GM23338 (cell line): ENCODE measurements around the gene WBP2. TPM values are rescaled to one million over a fixed set of nuclear protein-coding genes. Genes with fewer than 3 reads are reported as not detected.

Experiments used
- ATAC-seq: fragments of 200-7000 bp; cut with Tn5 transposase; 3 replicates; pipeline ENCODE4 v1.9.1; 2020
- DNase-seq: peaks from one replicate; pipeline ENCODE4 v3.0.0-alpha.2; 2015; ENCODE audit warnings: low spot score
- H2AFZ ChIP-seq: fragments of 200-600 bp; sonication (generic); 2 replicates; pipeline ENCODE4 v1.8.0; 2016; ENCODE audit warnings: antibody characterized with exemption, mild to moderate bottlenecking, moderate library complexity
- H3F3A ChIP-seq: fragments of 200-600 bp; sonication (generic); replicated peaks from 2 replicates; pipeline ENCODE4 v1.8.0; 2017; ENCODE audit warnings: antibody characterized with exemption, mixed run types, low read depth
- H3K27ac ChIP-seq: fragments of 200-600 bp; sonication (generic); 2 replicates; pipeline ENCODE4 v1.6.1; 2016; ENCODE audit warnings: low read depth
- H3K27me3 ChIP-seq: fragments of 200-600 bp; sonication (generic); 2 replicates; pipeline ENCODE4 v1.8.0; 2016; ENCODE audit warnings: mild to moderate bottlenecking, mixed run types, moderate library complexity; ENCODE audit not compliant: insufficient read depth
- H3K36me3 ChIP-seq: fragments of 200-600 bp; sonication (generic); 2 replicates; pipeline ENCODE4 v1.8.0; 2016; ENCODE audit warnings: mild to moderate bottlenecking; ENCODE audit not compliant: insufficient read depth
- H3K4me1 ChIP-seq: fragments of 200-600 bp; sonication (generic); 2 replicates; pipeline ENCODE4 v1.8.0; 2016; ENCODE audit warnings: mild to moderate bottlenecking, moderate library complexity; ENCODE audit not compliant: insufficient read depth
- H3K4me2 ChIP-seq: fragments of 200-600 bp; sonication (generic); 2 replicates; pipeline ENCODE4 v1.7.1; 2017; ENCODE audit warnings: mixed run types
- H3K4me3 ChIP-seq: fragments of 200-600 bp; sonication (generic); 2 replicates; pipeline ENCODE4 v1.6.1; 2016; ENCODE audit warnings: mixed run types
- H3K79me2 ChIP-seq: fragments of 200-600 bp; sonication (generic); replicated peaks from 2 replicates; pipeline ENCODE4 v1.8.0; 2017; ENCODE audit warnings: mild to moderate bottlenecking; ENCODE audit not compliant: insufficient read depth
- H3K9me2 ChIP-seq: fragments of 200-600 bp; sonication (generic); 2 replicates; pipeline ENCODE4 v1.8.0; 2017; ENCODE audit not compliant: insufficient read depth
- H4K20me1 ChIP-seq: fragments of 200-600 bp; sonication (generic); replicated peaks from 2 replicates; pipeline ENCODE4 v1.8.0; 2017; ENCODE audit warnings: mild to moderate bottlenecking; ENCODE audit not compliant: insufficient read depth
- H3K27ac Mint-ChIP-seq: 2 replicates; pipeline ENCODE4 v1.8.0; 2020; ENCODE audit warnings: inconsistent platforms, mild to moderate bottlenecking, moderate library complexity, mixed read lengths
- H3K27me3 Mint-ChIP-seq: 3 replicates; pipeline ENCODE4 v1.8.0; 2022; ENCODE audit warnings: low read depth, mild to moderate bottlenecking, moderate library complexity, mixed read lengths, inconsistent platforms; ENCODE audit not compliant: insufficient read depth, poor library complexity
- H3K36me3 Mint-ChIP-seq: 3 replicates; pipeline ENCODE4 v1.8.0; 2021; ENCODE audit warnings: low read depth, mild to moderate bottlenecking, inconsistent platforms, moderate library complexity, mixed read lengths
- H3K4me1 Mint-ChIP-seq: 3 replicates; pipeline ENCODE4 v1.8.0; 2020; ENCODE audit warnings: mild to moderate bottlenecking, inconsistent platforms, mixed read lengths
- H3K4me3 Mint-ChIP-seq: 3 replicates; pipeline ENCODE4 v1.8.0; 2021; ENCODE audit warnings: moderate library complexity, mild to moderate bottlenecking, inconsistent platforms, mixed read lengths
- H3K9me3 Mint-ChIP-seq: 3 replicates; pipeline ENCODE4 v1.8.0; 2020; ENCODE audit warnings: moderate library complexity, mild to moderate bottlenecking, inconsistent platforms, mixed read lengths
- CREB1 ChIP-seq: fragments of 250-450 bp; sonication (Bioruptor Pico); IDR thresholded peaks from 2 replicates; pipeline ENCODE4 v1.5.0; 2020; ENCODE audit warnings: low read depth, mild to moderate bottlenecking, moderate library complexity
- EZH2 ChIP-seq: fragments of 200-600 bp; sonication (generic); IDR thresholded peaks from one replicate; pipeline ENCODE4 v1.8.0; 2017; ENCODE audit warnings: antibody characterized with exemption, mild to moderate bottlenecking, low read depth; ENCODE audit not compliant: unreplicated experiment
- EZH2phosphoT487 ChIP-seq: fragments of 200-600 bp; sonication (generic); IDR thresholded peaks from one replicate; pipeline ENCODE4 v1.8.1; 2018; ENCODE audit warnings: antibody characterized with exemption; ENCODE audit not compliant: unreplicated experiment
- JUNB ChIP-seq: IDR thresholded peaks from one replicate; pipeline ENCODE4 v1.6.1; 2016; ENCODE audit warnings: antibody characterized with exemption; ENCODE audit not compliant: unreplicated experiment
- NANOG ChIP-seq: IDR thresholded peaks from 2 replicates; pipeline ENCODE4 v1.6.1; 2016; ENCODE audit warnings: antibody characterized with exemption, borderline replicate concordance
- POLR2AphosphoS5 ChIP-seq: IDR thresholded peaks from 2 replicates; pipeline ENCODE4 v1.6.1; 2016; ENCODE audit warnings: antibody characterized with exemption, low read depth
- STAT1 ChIP-seq: IDR thresholded peaks from one replicate; pipeline ENCODE4 v1.6.1; 2016; ENCODE audit warnings: antibody characterized with exemption; ENCODE audit not compliant: unreplicated experiment
- ZNF114 ChIP-seq: fragments of 250-450 bp; sonication (Bioruptor Pico); IDR thresholded peaks from 2 replicates; pipeline ENCODE4 v1.5.0; 2020; ENCODE audit warnings: mild to moderate bottlenecking, moderate library complexity
- ZNF331 ChIP-seq: fragments of 250-450 bp; sonication (Bioruptor Pico); IDR thresholded peaks from 2 replicates; pipeline ENCODE4 v1.5.0; 2020; ENCODE audit warnings: low read depth, mild to moderate bottlenecking, moderate library complexity
- polyA plus RNA-seq: library from polyadenylated mRNA; unstranded; fragments of >200 nt; fragmentation: Nextera tagmentation; extraction: Ambion mirVana; gene quantifications from 2 replicates; pipeline ENCODE4 v1.2.1, GENCODE V29; 2016
- total RNA-seq: library from RNA; depleted of rRNA; stranded (reverse); fragments of >200 nt; shearing (Covaris generic); gene quantifications from 2 replicates; pipeline ENCODE4 v1.2.3, GENCODE V29; 2014
- TF ChIP-seq, protein P1 (sequence below): fragments of 250-450 bp; sonication (Bioruptor Pico); IDR thresholded peaks from 2 replicates; pipeline ENCODE4 v1.5.0; 2020; ENCODE audit warnings: mild to moderate bottlenecking, moderate library complexity
- TF ChIP-seq, protein P2 (sequence below), 2 experiments: fragments of 200-600 bp in 1 of 2; sonication (generic) in 1 of 2; conservative IDR thresholded peaks; 2 replicates each; pipeline versions ENCODE4 v1.5.1 to v1.6.1; 2016 to 2017; ENCODE audit warnings: antibody characterized with exemption in 2 of 2, low read depth in 2 of 2, mild to moderate bottlenecking in 2 of 2, moderate library complexity in 1 of 2

Gene WBP2
- total and polyA plus RNA-seq, 2 experiments from 2014 or later: 36.2 to 63.5 TPM

DNA sequence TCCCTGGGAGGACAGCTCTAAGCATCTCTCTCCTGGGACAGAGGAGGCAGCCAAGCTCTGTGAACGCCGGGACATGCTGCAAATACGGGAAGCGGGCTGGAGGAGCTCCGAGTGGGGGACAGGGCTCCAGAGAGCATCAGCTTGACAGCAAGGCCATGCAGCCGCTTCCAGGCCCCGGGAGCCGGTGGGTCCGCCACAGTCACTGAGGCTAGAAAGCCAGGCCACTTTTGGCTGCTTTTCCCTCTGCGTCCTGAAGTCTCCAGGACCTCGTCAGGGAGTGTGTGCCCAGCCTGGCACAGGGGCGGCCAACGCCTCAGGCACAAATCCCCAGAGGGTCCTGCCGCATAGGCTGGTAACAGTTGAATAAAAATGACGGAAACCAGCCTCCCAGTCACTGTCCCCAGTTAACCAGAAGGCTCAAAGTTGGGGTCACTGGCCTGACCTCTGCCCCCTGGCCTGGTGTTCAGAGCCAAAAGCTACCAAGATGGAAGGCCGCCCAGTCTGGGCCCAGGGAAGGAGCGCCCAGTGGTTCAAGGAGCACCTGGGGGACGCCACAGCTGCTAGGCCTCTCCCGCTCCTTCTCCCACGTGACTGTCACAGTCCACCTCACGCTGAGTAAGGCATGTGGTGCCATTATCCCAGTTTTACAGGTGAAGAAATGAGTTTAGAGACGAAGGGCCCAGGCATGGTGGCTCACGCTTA, 44.8 kb upstream of the WBP2 start:
- TF ChIP-seq POLR2AphosphoS5 (no peak), ZNF331 (CRISPR knock-in tag) (no peak)
- peaks cover 18% of the 10 kb centered on the region for H3K4me1 ChIP-seq
- no peak overlapping the region for H3K4me3 Mint-ChIP-seq
- no peak overlapping the region for H3K4me2 ChIP-seq
- no peak overlapping the region for H2AFZ ChIP-seq
- no peak overlapping the region for H3K27ac Mint-ChIP-seq
- H3K79me2 ChIP-seq: peaks cover 27% of the 10 kb centered on the region
- DNase-seq (no peak), ATAC-seq (no peak)
- H3K4me1 Mint-ChIP-seq: peaks cover 16% of the 10 kb centered on the region
- H3F3A ChIP-seq: peaks cover 44% of the 10 kb centered on the region
- H3K27ac ChIP-seq: no peak overlapping the region
- no peaks in the 10 kb centered on the region for H3K27me3 ChIP-seq
- H3K27me3 Mint-ChIP-seq: peaks cover 10% of the 10 kb centered on the region
- peaks cover 13% of the 10 kb centered on the region for H3K36me3 ChIP-seq
- H4K20me1 ChIP-seq: peaks cover 6% of the 10 kb centered on the region; the same call in 1 of the 2 replicates
- no peak overlapping the region for H3K4me3 ChIP-seq
- H3K9me3 Mint-ChIP-seq: no peaks in the 10 kb centered on the region
- H3K36me3 Mint-ChIP-seq: peaks cover 44% of the 10 kb centered on the region
- no peaks in the 10 kb centered on the region for H3K9me2 ChIP-seq

DNA sequence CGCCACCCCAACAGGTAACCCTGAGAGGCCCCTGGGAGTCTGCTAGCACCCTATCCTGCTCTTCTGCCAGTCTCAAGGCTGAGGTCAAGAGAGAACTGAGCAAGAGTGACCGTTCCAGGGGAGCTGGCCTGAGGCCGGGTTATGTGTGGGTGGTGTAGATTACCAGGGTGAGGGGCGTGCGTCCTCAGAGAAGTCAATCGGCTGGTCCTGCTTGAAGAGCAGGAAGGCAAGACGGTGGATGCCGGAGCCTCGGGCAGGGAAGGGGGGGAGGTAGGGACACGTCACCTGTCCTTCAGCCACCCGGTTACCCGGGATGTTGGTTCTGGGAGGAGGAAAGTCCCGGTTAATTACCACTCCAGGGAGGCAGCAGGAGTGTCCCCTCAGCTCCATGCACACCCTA, 44.2 kb upstream of the WBP2 start:
- Histone ChIP-seq H3K27ac (peak overlapping the region; percentile 39; the same call in 1 of the 2 replicates), H4K20me1 (peaks cover 6% of the 10 kb centered on the region; the same call in 1 of the 2 replicates), H3K27me3 (no peaks in the 10 kb centered on the region), H3K36me3 (peaks cover 13% of the 10 kb centered on the region), H3F3A (peaks cover 44% of the 10 kb centered on the region), H3K4me3 (no peak overlapping the region), H3K4me1 (peaks cover 24% of the 10 kb centered on the region), H3K79me2 (peaks cover 30% of the 10 kb centered on the region), H3K9me2 (no peaks in the 10 kb centered on the region), H3K4me2 (no peak overlapping the region), H2AFZ (no peak overlapping the region)
- DNase-seq: no peak
- H3K9me3 Mint-ChIP-seq: no peaks in the 10 kb centered on the region
- H3K27me3 Mint-ChIP-seq: peaks cover 10% of the 10 kb centered on the region
- H3K36me3 Mint-ChIP-seq: peaks cover 44% of the 10 kb centered on the region
- H3K4me1 Mint-ChIP-seq: peaks cover 18% of the 10 kb centered on the region
- no peak for ATAC-seq
- H3K27ac Mint-ChIP-seq: no peak overlapping the region
- H3K4me3 Mint-ChIP-seq: no peak overlapping the region
- TF ChIP-seq, protein P1, sequence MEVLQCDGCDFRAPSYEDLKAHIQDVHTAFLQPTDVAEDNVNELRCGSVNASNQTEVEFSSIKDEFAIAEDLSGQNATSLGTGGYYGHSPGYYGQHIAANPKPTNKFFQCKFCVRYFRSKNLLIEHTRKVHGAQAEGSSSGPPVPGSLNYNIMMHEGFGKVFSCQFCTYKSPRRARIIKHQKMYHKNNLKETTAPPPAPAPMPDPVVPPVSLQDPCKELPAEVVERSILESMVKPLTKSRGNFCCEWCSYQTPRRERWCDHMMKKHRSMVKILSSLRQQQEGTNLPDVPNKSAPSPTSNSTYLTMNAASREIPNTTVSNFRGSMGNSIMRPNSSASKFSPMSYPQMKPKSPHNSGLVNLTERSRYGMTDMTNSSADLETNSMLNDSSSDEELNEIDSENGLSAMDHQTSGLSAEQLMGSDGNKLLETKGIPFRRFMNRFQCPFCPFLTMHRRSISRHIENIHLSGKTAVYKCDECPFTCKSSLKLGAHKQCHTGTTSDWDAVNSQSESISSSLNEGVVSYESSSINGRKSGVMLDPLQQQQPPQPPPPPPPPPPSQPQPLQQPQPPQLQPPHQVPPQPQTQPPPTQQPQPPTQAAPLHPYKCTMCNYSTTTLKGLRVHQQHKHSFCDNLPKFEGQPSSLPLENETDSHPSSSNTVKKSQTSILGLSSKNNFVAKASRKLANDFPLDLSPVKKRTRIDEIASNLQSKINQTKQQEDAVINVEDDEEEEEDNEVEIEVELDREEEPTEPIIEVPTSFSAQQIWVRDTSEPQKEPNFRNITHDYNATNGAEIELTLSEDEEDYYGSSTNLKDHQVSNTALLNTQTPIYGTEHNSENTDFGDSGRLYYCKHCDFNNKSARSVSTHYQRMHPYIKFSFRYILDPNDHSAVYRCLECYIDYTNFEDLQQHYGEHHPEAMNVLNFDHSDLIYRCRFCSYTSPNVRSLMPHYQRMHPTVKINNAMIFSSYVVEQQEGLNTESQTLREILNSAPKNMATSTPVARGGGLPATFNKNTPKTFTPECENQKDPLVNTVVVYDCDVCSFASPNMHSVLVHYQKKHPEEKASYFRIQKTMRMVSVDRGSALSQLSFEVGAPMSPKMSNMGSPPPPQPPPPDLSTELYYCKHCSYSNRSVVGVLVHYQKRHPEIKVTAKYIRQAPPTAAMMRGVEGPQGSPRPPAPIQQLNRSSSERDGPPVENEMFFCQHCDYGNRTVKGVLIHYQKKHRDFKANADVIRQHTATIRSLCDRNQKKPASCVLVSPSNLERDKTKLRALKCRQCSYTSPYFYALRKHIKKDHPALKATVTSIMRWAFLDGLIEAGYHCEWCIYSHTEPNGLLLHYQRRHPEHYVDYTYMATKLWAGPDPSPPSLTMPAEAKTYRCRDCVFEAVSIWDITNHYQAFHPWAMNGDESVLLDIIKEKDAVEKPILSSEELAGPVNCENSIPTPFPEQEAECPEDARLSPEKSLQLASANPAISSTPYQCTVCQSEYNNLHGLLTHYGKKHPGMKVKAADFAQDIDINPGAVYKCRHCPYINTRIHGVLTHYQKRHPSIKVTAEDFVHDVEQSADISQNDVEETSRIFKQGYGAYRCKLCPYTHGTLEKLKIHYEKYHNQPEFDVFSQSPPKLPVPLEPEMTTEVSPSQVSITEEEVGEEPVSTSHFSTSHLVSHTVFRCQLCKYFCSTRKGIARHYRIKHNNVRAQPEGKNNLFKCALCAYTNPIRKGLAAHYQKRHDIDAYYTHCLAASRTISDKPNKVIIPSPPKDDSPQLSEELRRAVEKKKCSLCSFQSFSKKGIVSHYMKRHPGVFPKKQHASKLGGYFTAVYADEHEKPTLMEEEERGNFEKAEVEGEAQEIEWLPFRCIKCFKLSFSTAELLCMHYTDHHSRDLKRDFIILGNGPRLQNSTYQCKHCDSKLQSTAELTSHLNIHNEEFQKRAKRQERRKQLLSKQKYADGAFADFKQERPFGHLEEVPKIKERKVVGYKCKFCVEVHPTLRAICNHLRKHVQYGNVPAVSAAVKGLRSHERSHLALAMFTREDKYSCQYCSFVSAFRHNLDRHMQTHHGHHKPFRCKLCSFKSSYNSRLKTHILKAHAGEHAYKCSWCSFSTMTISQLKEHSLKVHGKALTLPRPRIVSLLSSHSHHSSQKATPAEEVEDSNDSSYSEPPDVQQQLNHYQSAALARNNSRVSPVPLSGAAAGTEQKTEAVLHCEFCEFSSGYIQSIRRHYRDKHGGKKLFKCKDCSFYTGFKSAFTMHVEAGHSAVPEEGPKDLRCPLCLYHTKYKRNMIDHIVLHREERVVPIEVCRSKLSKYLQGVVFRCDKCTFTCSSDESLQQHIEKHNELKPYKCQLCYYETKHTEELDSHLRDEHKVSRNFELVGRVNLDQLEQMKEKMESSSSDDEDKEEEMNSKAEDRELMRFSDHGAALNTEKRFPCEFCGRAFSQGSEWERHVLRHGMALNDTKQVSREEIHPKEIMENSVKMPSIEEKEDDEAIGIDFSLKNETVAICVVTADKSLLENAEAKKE (CRISPR knock-in tag): no peak
- no peak for TF ChIP-seq JUNB
- TF ChIP-seq CREB1 (CRISPR knock-in tag): no peak
- TF ChIP-seq, protein P2, sequence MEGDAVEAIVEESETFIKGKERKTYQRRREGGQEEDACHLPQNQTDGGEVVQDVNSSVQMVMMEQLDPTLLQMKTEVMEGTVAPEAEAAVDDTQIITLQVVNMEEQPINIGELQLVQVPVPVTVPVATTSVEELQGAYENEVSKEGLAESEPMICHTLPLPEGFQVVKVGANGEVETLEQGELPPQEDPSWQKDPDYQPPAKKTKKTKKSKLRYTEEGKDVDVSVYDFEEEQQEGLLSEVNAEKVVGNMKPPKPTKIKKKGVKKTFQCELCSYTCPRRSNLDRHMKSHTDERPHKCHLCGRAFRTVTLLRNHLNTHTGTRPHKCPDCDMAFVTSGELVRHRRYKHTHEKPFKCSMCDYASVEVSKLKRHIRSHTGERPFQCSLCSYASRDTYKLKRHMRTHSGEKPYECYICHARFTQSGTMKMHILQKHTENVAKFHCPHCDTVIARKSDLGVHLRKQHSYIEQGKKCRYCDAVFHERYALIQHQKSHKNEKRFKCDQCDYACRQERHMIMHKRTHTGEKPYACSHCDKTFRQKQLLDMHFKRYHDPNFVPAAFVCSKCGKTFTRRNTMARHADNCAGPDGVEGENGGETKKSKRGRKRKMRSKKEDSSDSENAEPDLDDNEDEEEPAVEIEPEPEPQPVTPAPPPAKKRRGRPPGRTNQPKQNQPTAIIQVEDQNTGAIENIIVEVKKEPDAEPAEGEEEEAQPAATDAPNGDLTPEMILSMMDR (conservative IDR thresholded peaks at IDR 0.05; ENCODE audit: low read depth in 2 of 2): no peak
- TF ChIP-seq NANOG: no peak
- no peak for TF ChIP-seq POLR2AphosphoS5
- TF ChIP-seq EZH2: no peak
- no peak for TF ChIP-seq EZH2phosphoT487
- no peak for TF ChIP-seq STAT1
- no peak for TF ChIP-seq ZNF331 (CRISPR knock-in tag)
- no peak for TF ChIP-seq ZNF114 (CRISPR knock-in tag)
